PC-3 (cell line): ENCODE data around the gene PIK3C3. TPM values are rescaled to one million over a fixed set of nuclear protein-coding genes. Genes with fewer than 3 reads are reported as not detected.
A peak's percentile ranks its signal among the peaks of the same experiment; 100 is the strongest.

ENCODE experiments used
- ATAC-seq: fragments of 200-7000 bp; cut with Tn5 transposase; 2 replicates; pipeline ENCODE4 v1.9.1; 2020; ENCODE audit warnings: mild to moderate bottlenecking, moderate library complexity
- BruUV-seq: library from RNA; stranded (reverse); fragments of 400-500 nt; replicated peaks from 2 replicates; lab custom pipeline; 2021; lab: Mats Ljungman, UMichigan
- CTCF ChIA-PET: fragments of 300-600 bp; sonication (Branson Sonifier 250); formaldehyde crosslinking; loops from one replicate; lab custom pipeline; 2022; ENCODE audit warnings: antibody characterized with exemption; lab: Charles Lee
- POLR2A ChIA-PET: fragments of 300-600 bp; sonication (Branson Sonifier 250); formaldehyde crosslinking; loops from one replicate; lab custom pipeline; 2022; ENCODE audit warnings: antibody characterized with exemption; ENCODE audit not compliant: unreplicated experiment; lab: Charles Lee
- DNase-seq: peaks from one replicate; pipeline ENCODE4 v3.0.0-alpha.2; 2015
- H2AFZ ChIP-seq: fragments of 300-600 bp; sonication (generic); 2 replicates; pipeline ENCODE4 v1.6.0; 2016; ENCODE audit warnings: antibody characterized with exemption, low read length
- H3F3A ChIP-seq: fragments of 300-600 bp; sonication (generic); one replicate; pipeline ENCODE4 v1.6.0; 2017; ENCODE audit warnings: antibody characterized with exemption, low read length, control low read depth, mild to moderate bottlenecking; ENCODE audit not compliant: unreplicated experiment
- H3K27ac ChIP-seq: fragments of 300-600 bp; sonication (generic); 2 replicates; pipeline ENCODE4 v1.5.1; 2016; ENCODE audit warnings: mild to moderate bottlenecking, low read length
- H3K27me3 ChIP-seq: fragments of 300-600 bp; sonication (generic); 2 replicates; pipeline ENCODE4 v1.6.1; 2016; ENCODE audit warnings: low read length, mixed read lengths
- H3K36me3 ChIP-seq: fragments of 300-600 bp; sonication (generic); 2 replicates; pipeline ENCODE4 v1.6.1; 2016; ENCODE audit warnings: low read depth, mixed run types, low read length, mixed read lengths
- H3K4me1 ChIP-seq: fragments of 300-600 bp; sonication (generic); 2 replicates; pipeline ENCODE4 v1.5.1; 2016; ENCODE audit warnings: low read length; ENCODE audit not compliant: insufficient read depth
- H3K4me2 ChIP-seq: fragments of 300-600 bp; sonication (generic); 2 replicates; pipeline ENCODE4 v1.6.0; 2016; ENCODE audit warnings: low read length
- H3K4me3 ChIP-seq: fragments of 300-600 bp; sonication (generic); 2 replicates; pipeline ENCODE4 v1.5.1; 2016; ENCODE audit warnings: mild to moderate bottlenecking, low read length, mixed read lengths
- H3K79me2 ChIP-seq: fragments of 300-600 bp; sonication (generic); 2 replicates; pipeline ENCODE4 v1.6.1; 2017; ENCODE audit warnings: low read length, mixed read lengths
- H3K9ac ChIP-seq: fragments of 300-600 bp; sonication (generic); 2 replicates; pipeline ENCODE4 v1.6.0; 2016; ENCODE audit warnings: mild to moderate bottlenecking, low read length
- H3K9me2 ChIP-seq: fragments of 300-600 bp; sonication (generic); replicated peaks from 2 replicates; pipeline ENCODE4 v1.6.1; 2016; ENCODE audit warnings: mixed run types, low read length, mixed read lengths
- H3K9me3 ChIP-seq: fragments of 300-600 bp; sonication (generic); 2 replicates; pipeline ENCODE4 v1.6.1; 2016; ENCODE audit warnings: low read length, mixed read lengths
- H4K20me1 ChIP-seq: fragments of 300-600 bp; sonication (generic); 2 replicates; pipeline ENCODE4 v1.6.1; 2016; ENCODE audit warnings: low read length, mixed read lengths
- EZH2 ChIP-seq: fragments of 300-600 bp; sonication (generic); IDR thresholded peaks from one replicate; pipeline ENCODE4 v1.6.1; 2017; ENCODE audit warnings: antibody characterized with exemption, mild to moderate bottlenecking, low read length; ENCODE audit not compliant: unreplicated experiment
- EZH2phosphoT487 ChIP-seq: fragments of 300-600 bp; sonication (generic); IDR thresholded peaks from 2 replicates; pipeline ENCODE4 v1.6.1; 2018; ENCODE audit warnings: mild to moderate bottlenecking, antibody characterized with exemption, low read length, borderline replicate concordance
- intact Hi-C: fragments of 100-400 bp; cut with micrococcal nuclease; formaldehyde crosslinking; loops from 2 replicates; pipeline ENCODE4 v1.9.0; 2023
- total RNA-seq: library from RNA; depleted of rRNA; stranded (reverse); fragments of >200 nt; gene quantifications from 2 replicates; pipeline ENCODE4 v1.2.3, GENCODE V29; 2014
- TF ChIP-seq, protein P1 (sequence below): fragments of 300-600 bp; sonication (generic); conservative IDR thresholded peaks from 2 replicates; pipeline ENCODE4 v1.5.1; 2017; ENCODE audit warnings: antibody characterized with exemption, low read depth, mild to moderate bottlenecking, low read length

Gene PIK3C3
- total RNA-seq, 1 experiment from 2014 or later: 25.9 TPM

DNA sequence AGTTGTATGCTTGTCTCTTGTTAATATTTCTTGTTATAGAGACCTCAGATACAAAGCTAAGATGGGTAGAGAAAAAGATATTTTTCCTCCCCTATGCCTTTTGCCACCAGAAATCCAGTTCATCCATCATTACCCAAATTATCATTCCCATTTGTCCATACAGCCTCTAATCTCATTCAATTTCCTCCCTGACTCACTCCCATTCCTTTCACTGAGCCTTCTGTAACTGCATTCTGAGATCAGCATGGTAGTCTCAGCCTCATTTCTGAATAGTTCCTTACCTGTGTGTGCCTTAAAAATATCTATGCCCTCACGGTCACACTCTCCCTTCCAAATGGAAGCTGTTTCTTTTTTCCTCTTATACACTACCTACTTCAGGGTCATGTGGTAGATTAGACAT is 15.7 kb upstream of the PIK3C3 start:
- no peaks in the 10 kb centered on the region for H3K36me3 ChIP-seq
- H3K9me3 ChIP-seq: no peaks in the 10 kb centered on the region
- H2AFZ ChIP-seq: no peak overlapping the region
- DNase-seq (no peak), ATAC-seq (no peak)
- no peak overlapping the region for H3K4me3 ChIP-seq
- no peaks in the 10 kb centered on the region for H3K9me2 ChIP-seq
- H3K9ac ChIP-seq: no peak overlapping the region
- intact Hi-C loops: no loop called here
- H3K79me2 ChIP-seq: no peaks in the 10 kb centered on the region
- H3K27me3 ChIP-seq: no peaks in the 10 kb centered on the region
- no peaks in the 10 kb centered on the region for H4K20me1 ChIP-seq
- BruUV-seq: no TSS peak
- H3K4me1 ChIP-seq: peaks cover 11% of the 10 kb centered on the region
- POLR2A ChIA-PET: no interaction called here
- no peaks in the 10 kb centered on the region for H3F3A ChIP-seq
- H3K27ac ChIP-seq: no peak overlapping the region
- CTCF ChIA-PET: no interaction called here
- no peak overlapping the region for H3K4me2 ChIP-seq
- TF ChIP-seq, protein P1, sequence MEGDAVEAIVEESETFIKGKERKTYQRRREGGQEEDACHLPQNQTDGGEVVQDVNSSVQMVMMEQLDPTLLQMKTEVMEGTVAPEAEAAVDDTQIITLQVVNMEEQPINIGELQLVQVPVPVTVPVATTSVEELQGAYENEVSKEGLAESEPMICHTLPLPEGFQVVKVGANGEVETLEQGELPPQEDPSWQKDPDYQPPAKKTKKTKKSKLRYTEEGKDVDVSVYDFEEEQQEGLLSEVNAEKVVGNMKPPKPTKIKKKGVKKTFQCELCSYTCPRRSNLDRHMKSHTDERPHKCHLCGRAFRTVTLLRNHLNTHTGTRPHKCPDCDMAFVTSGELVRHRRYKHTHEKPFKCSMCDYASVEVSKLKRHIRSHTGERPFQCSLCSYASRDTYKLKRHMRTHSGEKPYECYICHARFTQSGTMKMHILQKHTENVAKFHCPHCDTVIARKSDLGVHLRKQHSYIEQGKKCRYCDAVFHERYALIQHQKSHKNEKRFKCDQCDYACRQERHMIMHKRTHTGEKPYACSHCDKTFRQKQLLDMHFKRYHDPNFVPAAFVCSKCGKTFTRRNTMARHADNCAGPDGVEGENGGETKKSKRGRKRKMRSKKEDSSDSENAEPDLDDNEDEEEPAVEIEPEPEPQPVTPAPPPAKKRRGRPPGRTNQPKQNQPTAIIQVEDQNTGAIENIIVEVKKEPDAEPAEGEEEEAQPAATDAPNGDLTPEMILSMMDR: no peak
- TF ChIP-seq EZH2: no peak
- TF ChIP-seq EZH2phosphoT487: no peak

DNA sequence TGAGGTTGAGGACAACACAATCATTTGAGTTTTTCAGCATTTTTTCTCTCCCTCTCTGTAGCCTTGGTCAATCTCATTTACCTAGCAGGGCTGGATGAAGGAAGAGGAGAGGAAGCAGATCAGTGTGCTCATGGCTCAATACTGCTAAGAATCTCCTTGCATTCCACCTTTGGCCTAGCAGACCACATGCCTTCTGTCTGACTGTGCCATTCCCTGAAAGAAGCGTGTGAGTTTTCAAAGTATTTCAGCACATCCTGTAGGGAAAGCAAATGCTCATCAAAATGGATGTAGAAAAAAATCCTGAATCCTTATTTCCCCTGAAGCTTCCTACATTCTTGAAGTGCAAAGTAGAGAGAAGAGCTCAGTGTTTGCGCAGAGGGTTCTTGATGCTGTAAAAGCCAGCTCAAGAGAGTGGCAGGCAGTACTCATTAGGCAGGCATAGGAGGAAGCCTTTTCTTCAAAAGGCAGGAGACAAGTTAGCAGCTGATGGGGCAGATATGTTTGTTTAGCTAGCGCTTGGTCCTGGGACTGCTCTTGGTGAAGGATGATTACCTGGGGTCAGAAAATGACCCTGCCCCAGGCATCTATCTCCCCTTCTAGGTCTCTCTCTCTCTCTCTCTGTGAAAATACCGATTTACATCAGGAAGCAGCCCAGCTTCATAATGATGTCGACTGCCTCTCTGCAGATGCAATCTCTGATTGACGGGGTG is 14.4 kb upstream of the PIK3C3 start:
- Histone ChIP-seq H4K20me1 (no peaks in the 10 kb centered on the region), H2AFZ (no peak overlapping the region), H3K9me3 (no peaks in the 10 kb centered on the region), H3K9ac (no peak overlapping the region), H3K27me3 (no peaks in the 10 kb centered on the region), H3K36me3 (no peaks in the 10 kb centered on the region), H3F3A (no peaks in the 10 kb centered on the region), H3K4me2 (no peak overlapping the region; the same call in 1 of the 2 replicates), H3K4me1 (peaks cover 11% of the 10 kb centered on the region), H3K27ac (no peak overlapping the region), H3K9me2 (no peaks in the 10 kb centered on the region), H3K4me3 (no peak overlapping the region), H3K79me2 (no peaks in the 10 kb centered on the region)
- BruUV-seq: no TSS peak
- ATAC-seq (peak; percentile 84), DNase-seq (peak; percentile 56)
- CTCF ChIA-PET: no interaction called here
- TF ChIP-seq EZH2phosphoT487: no peak
- TF ChIP-seq, protein P1: no peak
- TF ChIP-seq EZH2: no peak
- intact Hi-C loops: no loop called here
- POLR2A ChIA-PET: no interaction called here

DNA sequence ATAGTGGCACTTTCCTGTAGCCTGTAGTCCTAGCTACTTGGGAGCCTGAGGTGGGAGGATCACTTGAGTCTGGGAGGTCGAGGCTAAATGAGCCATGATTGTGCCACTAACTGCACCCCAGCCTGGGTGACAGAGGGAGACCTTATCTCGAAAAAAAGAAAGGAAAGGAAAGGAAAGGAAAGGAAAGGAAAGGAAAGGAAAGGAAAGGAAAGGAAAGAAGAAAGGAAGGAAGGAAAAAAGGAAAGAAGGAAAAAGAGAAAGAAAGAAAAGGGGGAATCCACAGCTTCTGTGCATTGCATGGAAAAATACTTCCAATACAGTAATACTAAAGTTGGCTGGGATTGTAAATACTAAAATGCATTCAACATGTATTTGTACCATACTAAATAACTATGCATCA is 12.8 kb upstream of the PIK3C3 start:
- Histone ChIP-seq H3K27ac (no peak overlapping the region), H3K4me1 (peaks cover 11% of the 10 kb centered on the region)

More for the DNA sequence above, 12.8 kb upstream of the PIK3C3 start:
- H3K9me2 ChIP-seq: no peaks in the 10 kb centered on the region
- H3K36me3 ChIP-seq: no peaks in the 10 kb centered on the region
- H3K4me2 ChIP-seq: no peak overlapping the region
- DNase-seq (no peak), ATAC-seq (no peak)
- H3K9me3 ChIP-seq: no peaks in the 10 kb centered on the region
- no peaks in the 10 kb centered on the region for H4K20me1 ChIP-seq
- no peak overlapping the region for H3K4me3 ChIP-seq
- intact Hi-C loops: no loop called here
- no peaks in the 10 kb centered on the region for H3F3A ChIP-seq
- ChIA-PET POLR2A (no interaction called here), CTCF (no interaction called here)
- H3K9ac ChIP-seq: no peak overlapping the region
- H3K79me2 ChIP-seq: no peaks in the 10 kb centered on the region
- no peaks in the 10 kb centered on the region for H3K27me3 ChIP-seq
- TF ChIP-seq EZH2: no peak
- TF ChIP-seq EZH2phosphoT487: no peak
- TF ChIP-seq, protein P1: no peak
- no TSS peak for BruUV-seq
- no peak overlapping the region for H2AFZ ChIP-seq
